Measurements from ENCODE around the gene ASIC3. TPM values are rescaled to one million over a fixed set of nuclear protein-coding genes. Genes with fewer than 3 reads are reported as not detected.
A peak's percentile ranks its signal among the peaks of the same experiment; 100 is the strongest.

ASIC3 gene
- total and polyA plus RNA-seq, 4 donors, result 0.37 to 3.9 (median 2.4) TPM

- WGBS, 2 donors, result 29 to 34% methylated on average over 3 of the region's 3 CpGs
- Histone ChIP-seq H3K4me1 (ENCODE audit: control insufficient read depth in 5 of 5, insufficient read depth in 5 of 5, low read length in 5 of 5) (peaks cover 13 to 61% (median 34%) of the 10 kb centered on the region in 5 donors), H3K9me3 (ENCODE audit: control insufficient read depth in 4 of 4, insufficient read depth in 3 of 4, low read length in 3 of 4) (no peaks in the 10 kb centered on the region), H3K27me3 (ENCODE audit: control insufficient read depth in 3 of 3, insufficient read depth in 3 of 3, low read length in 2 of 3) (no peaks in the 10 kb centered on the region), H3K4me3 (peak overlapping the region; percentile 70), H3K9ac (ENCODE audit: insufficient read depth in 1 of 2, low read length in 2 of 2) (no peak overlapping the region), H3K27ac (ENCODE audit: low read depth in 1 of 2, low read length in 1 of 2) (no peak overlapping the region), H3K36me3 (ENCODE audit: control insufficient read depth in 4 of 4, insufficient read depth in 4 of 4, low read length in 4 of 4) (peaks cover 0 to 4% (median 0%) of the 10 kb centered on the region in 4 donors)
- ATAC-seq (ENCODE audit: insufficient read depth, low FRiP score), result no peak
- no peak for TF ChIP-seq CTCF (IDR thresholded peaks at IDR 0.05; ENCODE audit: control extremely low read depth, extremely low read depth)
- peak in 1 of 3 donors; percentile 15 for DNase-seq
Observed at GRCh38 chr7:151083824-151084160, 35.5 kb downstream of the ASIC3 start.

- Histone ChIP-seq H3K9ac (ENCODE audit: insufficient read depth in 1 of 2, low read length in 2 of 2) (peak overlapping the region in 1 of 2 donors; percentile 11), H3K4me3 (no peak overlapping the region), H3K27me3 (ENCODE audit: control insufficient read depth in 3 of 3, insufficient read depth in 3 of 3, low read length in 2 of 3) (no peaks in the 10 kb centered on the region), H3K36me3 (ENCODE audit: control insufficient read depth in 4 of 4, insufficient read depth in 4 of 4, low read length in 4 of 4) (no peaks in the 10 kb centered on the region), H3K9me3 (ENCODE audit: control insufficient read depth in 4 of 4, insufficient read depth in 3 of 4, low read length in 3 of 4) (no peaks in the 10 kb centered on the region), H3K4me1 (ENCODE audit: control insufficient read depth in 5 of 5, insufficient read depth in 5 of 5, low read length in 5 of 5) (peaks cover 12 to 62% (median 27%) of the 10 kb centered on the region in 5 donors), H3K27ac (ENCODE audit: low read depth in 1 of 2, low read length in 1 of 2) (peak overlapping the region; percentile 81 to 89)
- DNase-seq (peak in 1 of 3 donors; percentile 61), ATAC-seq (ENCODE audit: insufficient read depth, low FRiP score) (no peak)
- WGBS, 2 donors, result 39 to 41% methylated on average over 5 of the region's 5 CpGs
- TF ChIP-seq CTCF (IDR thresholded peaks at IDR 0.05; ENCODE audit: control extremely low read depth, extremely low read depth), result no peak
Observed at GRCh38 chr7:151085329-151085690, 37.0 kb downstream of the ASIC3 start.

GRCh38 chr7:151085691-151086620 lies 37.6 kb downstream of the ASIC3 start, which contains the start of gene AGAP3:
Gene AGAP3, plus strand, starts transcription at chr7:151086475. Its CDS starts 267 bp downstream, at chr7:151086742.
- WGBS, 2 donors, result 0 to 1% methylated on average over 30 to 82 of the region's 84 CpGs
- Histone ChIP-seq H3K9ac (ENCODE audit: insufficient read depth in 1 of 2, low read length in 2 of 2) (peak within 1 kb of the TSS in 1 of 2 donors; percentile 49), H3K27ac (ENCODE audit: low read depth in 1 of 2, low read length in 1 of 2) (peak within 1 kb of the TSS; percentile 81 to 96), H3K4me1 (ENCODE audit: control insufficient read depth in 5 of 5, insufficient read depth in 5 of 5, low read length in 5 of 5) (peaks cover 12 to 61% (median 25%) of the 10 kb centered on the region in 5 donors), H3K27me3 (ENCODE audit: control insufficient read depth in 3 of 3, insufficient read depth in 3 of 3, low read length in 2 of 3) (no peaks in the 10 kb centered on the region), H3K4me3 (peak within 1 kb of the TSS; percentile 60), H3K36me3 (ENCODE audit: control insufficient read depth in 4 of 4, insufficient read depth in 4 of 4, low read length in 4 of 4) (peaks cover 0 to 2% (median 0%) of the 10 kb centered on the region in 4 donors), H3K9me3 (ENCODE audit: control insufficient read depth in 4 of 4, insufficient read depth in 3 of 4, low read length in 3 of 4) (no peaks in the 10 kb centered on the region)
- peak; percentile 92 to 95 (median 94) for DNase-seq
- TF ChIP-seq CTCF (IDR thresholded peaks at IDR 0.05; ENCODE audit: control extremely low read depth, extremely low read depth), result no peak
- ATAC-seq (ENCODE audit: insufficient read depth, low FRiP score), result peak; percentile 53

Data from lung (tissue), 12 donors.